ENCODE results near the gene SAMM50.

DNA sequence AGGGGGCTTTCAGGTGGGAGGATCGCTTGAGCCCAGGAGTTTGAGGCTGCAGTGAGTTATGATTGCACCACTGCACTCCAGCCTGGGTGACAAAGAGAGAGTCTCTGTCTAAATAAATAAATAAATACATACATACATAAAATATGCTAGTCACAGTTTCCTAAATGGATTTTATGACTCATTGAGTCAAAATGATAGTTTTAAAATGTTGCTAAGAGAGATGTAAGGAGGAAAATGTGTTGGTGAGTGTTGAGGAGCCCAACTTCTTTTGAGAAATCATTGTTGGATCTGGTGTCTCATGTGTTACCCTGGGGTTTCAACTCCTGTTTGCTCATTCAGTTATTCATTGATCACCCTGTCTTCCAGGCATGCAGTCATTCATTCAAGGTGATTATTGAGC lies 89.9 kb downstream of the SAMM50 start:
- TF ChIP-seq, protein P1, sequence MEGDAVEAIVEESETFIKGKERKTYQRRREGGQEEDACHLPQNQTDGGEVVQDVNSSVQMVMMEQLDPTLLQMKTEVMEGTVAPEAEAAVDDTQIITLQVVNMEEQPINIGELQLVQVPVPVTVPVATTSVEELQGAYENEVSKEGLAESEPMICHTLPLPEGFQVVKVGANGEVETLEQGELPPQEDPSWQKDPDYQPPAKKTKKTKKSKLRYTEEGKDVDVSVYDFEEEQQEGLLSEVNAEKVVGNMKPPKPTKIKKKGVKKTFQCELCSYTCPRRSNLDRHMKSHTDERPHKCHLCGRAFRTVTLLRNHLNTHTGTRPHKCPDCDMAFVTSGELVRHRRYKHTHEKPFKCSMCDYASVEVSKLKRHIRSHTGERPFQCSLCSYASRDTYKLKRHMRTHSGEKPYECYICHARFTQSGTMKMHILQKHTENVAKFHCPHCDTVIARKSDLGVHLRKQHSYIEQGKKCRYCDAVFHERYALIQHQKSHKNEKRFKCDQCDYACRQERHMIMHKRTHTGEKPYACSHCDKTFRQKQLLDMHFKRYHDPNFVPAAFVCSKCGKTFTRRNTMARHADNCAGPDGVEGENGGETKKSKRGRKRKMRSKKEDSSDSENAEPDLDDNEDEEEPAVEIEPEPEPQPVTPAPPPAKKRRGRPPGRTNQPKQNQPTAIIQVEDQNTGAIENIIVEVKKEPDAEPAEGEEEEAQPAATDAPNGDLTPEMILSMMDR (conservative IDR thresholded peaks at IDR 0.05; ENCODE audit: low read depth in 2 of 2) = no peak
- TF ChIP-seq CREB1 (CRISPR knock-in tag; IDR thresholded peaks at IDR 0.05; ENCODE audit: low read depth) = no peak
- no peak for TF ChIP-seq POLR2AphosphoS5 (IDR thresholded peaks at IDR 0.05; ENCODE audit: low read depth)
